ENCODE data around the gene FAM156A. TPM values are rescaled to one million over a fixed set of nuclear protein-coding genes. Genes with fewer than 3 reads are reported as not detected.
"Not testable (repeated sequence)": the region's sequence is repeated elsewhere in the genome, so short reads cannot be mapped to it uniquely, and the experiment has no call there.

FAM156A gene
- total and polyA plus RNA-seq, 2 of the 8 experiments (the other 6 are each of a cell fraction or from before 2014, with no cell fraction given): 11.7 to 13.6 TPM

GRCh38 chrX:52940704-52941103, 17.6 kb downstream of the FAM156A start:
- H3K9me3 ChIP-seq (ENCODE audit: insufficient read depth in 2 of 2, low read depth in 1 of 2, low read length in 1 of 2); H3K79me2 ChIP-seq (ENCODE audit: control insufficient read depth in 1 of 2, insufficient read depth in 2 of 2, low read length in 2 of 2); H2BK5ac ChIP-seq (ENCODE audit: low read depth, low read length); H4K8ac ChIP-seq (ENCODE audit: extremely low read depth, insufficient read depth, low read length); H2AFZ ChIP-seq (ENCODE audit: low read length); H3K36me3 ChIP-seq (ENCODE audit: control insufficient read depth in 2 of 4, insufficient read depth in 4 of 4, low read length in 3 of 4); CTCF ChIA-PET (ENCODE audit: partially characterized antibody); H4K5ac ChIP-seq (ENCODE audit: insufficient read length, low read depth, low read length); H3K23ac ChIP-seq (ENCODE audit: insufficient read length); H3K4ac ChIP-seq (replicated peaks; ENCODE audit: insufficient read length, low read depth, low read length); POLR2A ChIA-PET (ENCODE audit: partially characterized antibody); H2BK15ac ChIP-seq (ENCODE audit: low read length); H4K20me1 ChIP-seq (replicated peaks in 1 of 2; ENCODE audit: control insufficient read depth in 1 of 2, insufficient read depth in 2 of 2, low read length in 2 of 2); FAIRE-seq; H3K56ac ChIP-seq (replicated peaks; ENCODE audit: insufficient read length, low read depth, low read length); H2BK20ac ChIP-seq (ENCODE audit: low read length); DNase-seq (ENCODE audit: low read depth in 1 of 2, low spot score in 2 of 2); H2BK120ac ChIP-seq (replicated peaks; ENCODE audit: low read depth, low read length); H3K23me2 ChIP-seq (ENCODE audit: low read depth, low read length); H2BK12ac ChIP-seq (ENCODE audit: low read depth, low read length); H3K9ac ChIP-seq (replicated peaks in 1 of 4; ENCODE audit: extremely low read depth in 1 of 4, low read depth in 3 of 4, low read length in 3 of 4); H2AK5ac ChIP-seq (ENCODE audit: low read depth, low read length); H3K27ac ChIP-seq (ENCODE audit: low read depth, low read length); H3K4me2 ChIP-seq (ENCODE audit: insufficient read depth in 1 of 2, low read depth in 2 of 2, low read length in 2 of 2); H3K79me1 ChIP-seq (ENCODE audit: low read depth, low read length); H3K18ac ChIP-seq (ENCODE audit: extremely low read depth, low read length); H3K14ac ChIP-seq (ENCODE audit: insufficient read length); H3K4me3 ChIP-seq (ENCODE audit: extremely low read depth in 1 of 4, insufficient read depth in 2 of 4, low read depth in 3 of 4, low read length in 4 of 4); H3K4me1 ChIP-seq (replicated peaks in 1 of 4; ENCODE audit: control insufficient read depth in 3 of 4, insufficient read depth in 4 of 4, low read length in 3 of 4); H4K91ac ChIP-seq (replicated peaks; ENCODE audit: insufficient read length, low read length); H3K27me3 ChIP-seq (replicated peaks in 1 of 4; ENCODE audit: control insufficient read depth in 3 of 4, extremely low read depth in 1 of 4, insufficient read depth in 3 of 4, low read length in 3 of 4): not testable (repeated sequence)
- whole genome bisulfite sequencing, 2 experiments (ENCODE audit: extremely low coverage in 1 of 2, insufficient coverage in 1 of 2, insufficient read length in 1 of 2, insufficient replicate concordance in 2 of 2, low coverage in 1 of 2, low lambda C conversion rate in 2 of 2, missing lambda C conversion rate in 1 of 2): no CpG with 5 or more reads among the region's 4 CpGs

DNA sequence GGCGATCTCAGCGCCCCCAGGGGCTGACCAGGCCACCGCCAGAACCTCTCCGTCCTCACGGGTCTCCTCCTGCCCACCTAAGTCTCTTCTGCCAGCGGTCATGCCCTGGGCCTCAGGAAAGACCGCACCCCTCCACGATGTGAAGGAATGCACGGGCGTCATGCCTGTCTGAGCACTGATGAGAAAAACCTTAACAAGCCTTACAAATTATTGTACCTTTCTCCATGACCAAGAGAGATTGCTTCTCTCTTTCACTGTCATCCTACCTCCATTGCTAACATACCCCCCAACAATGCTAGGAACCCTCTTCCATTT, 22.9 kb downstream of the FAM156A start:
- H2BK12ac ChIP-seq (ENCODE audit: low read depth, low read length); H3K36me3 ChIP-seq (ENCODE audit: control insufficient read depth in 2 of 4, insufficient read depth in 4 of 4, low read length in 3 of 4); POLR2A ChIA-PET (ENCODE audit: partially characterized antibody); H2BK20ac ChIP-seq (ENCODE audit: low read length); H3K23me2 ChIP-seq (ENCODE audit: low read depth, low read length); H3K56ac ChIP-seq (replicated peaks; ENCODE audit: insufficient read length, low read depth, low read length); H3K14ac ChIP-seq (ENCODE audit: insufficient read length); DNase-seq (ENCODE audit: low read depth in 1 of 2, low spot score in 2 of 2); H4K20me1 ChIP-seq (replicated peaks in 1 of 2; ENCODE audit: control insufficient read depth in 1 of 2, insufficient read depth in 2 of 2, low read length in 2 of 2); H3K9me3 ChIP-seq (ENCODE audit: insufficient read depth in 2 of 2, low read depth in 1 of 2, low read length in 1 of 2); H3K23ac ChIP-seq (ENCODE audit: insufficient read length); H2AFZ ChIP-seq (ENCODE audit: low read length); H3K27me3 ChIP-seq (replicated peaks in 1 of 4; ENCODE audit: control insufficient read depth in 3 of 4, extremely low read depth in 1 of 4, insufficient read depth in 3 of 4, low read length in 3 of 4); H3K4me1 ChIP-seq (replicated peaks in 1 of 4; ENCODE audit: control insufficient read depth in 3 of 4, insufficient read depth in 4 of 4, low read length in 3 of 4); H3K4ac ChIP-seq (replicated peaks; ENCODE audit: insufficient read length, low read depth, low read length); H2BK120ac ChIP-seq (replicated peaks; ENCODE audit: low read depth, low read length); H2BK15ac ChIP-seq (ENCODE audit: low read length); H3K79me2 ChIP-seq (ENCODE audit: control insufficient read depth in 1 of 2, insufficient read depth in 2 of 2, low read length in 2 of 2); FAIRE-seq; H2AK5ac ChIP-seq (ENCODE audit: low read depth, low read length); H3K79me1 ChIP-seq (ENCODE audit: low read depth, low read length); H4K91ac ChIP-seq (replicated peaks; ENCODE audit: insufficient read length, low read length): not testable (repeated sequence)
- 9% methylated on average over 5 of the region's 10 CpGs; no CpG with 5 or more reads in 1 of the 2 experiments for WGBS, 2 experiments (ENCODE audit: extremely low coverage in 1 of 2, insufficient coverage in 1 of 2, insufficient read length in 1 of 2, insufficient replicate concordance in 2 of 2, low coverage in 1 of 2, low lambda C conversion rate in 2 of 2, missing lambda C conversion rate in 1 of 2)
- peak overlapping the region; percentile 87 for H3K18ac ChIP-seq (ENCODE audit: extremely low read depth, low read length)
- H2BK5ac ChIP-seq (ENCODE audit: low read depth, low read length): peak overlapping the region; percentile 75
- H4K5ac ChIP-seq (ENCODE audit: insufficient read length, low read depth, low read length): peak overlapping the region; percentile 44
- CTCF ChIA-PET (ENCODE audit: partially characterized antibody): interaction anchor here (1.0 to 1.4 kb wide), 2 partner anchors 12 to 61 kb away, joined by 4 read pairs; no protein-coding TSS in a partner anchor
- peak overlapping the region; percentile 87; the same call in 1 of the 2 replicates for H4K8ac ChIP-seq (ENCODE audit: extremely low read depth, insufficient read depth, low read length)
- peak overlapping the region; percentile 99 for H3K27ac ChIP-seq (ENCODE audit: low read depth, low read length)
- peak overlapping the region; percentile 80 to 87 for H3K4me2 ChIP-seq (ENCODE audit: insufficient read depth in 1 of 2, low read depth in 2 of 2, low read length in 2 of 2)
- H3K4me3 ChIP-seq (ENCODE audit: extremely low read depth in 1 of 4, insufficient read depth in 2 of 4, low read depth in 3 of 4, low read length in 4 of 4): peak overlapping the region; percentile 49 to 84 (median 81)
- H3K9ac ChIP-seq (replicated peaks in 1 of 4; ENCODE audit: extremely low read depth in 1 of 4, low read depth in 3 of 4, low read length in 3 of 4): peak overlapping the region in 3 of 4 experiments; percentile 81 to 91 (median 84); a peak in 6 of 7 replicates
